HG03175 (cell line): Measurements from ENCODE around the gene PPP1R12C.
A peak's percentile ranks its signal among the peaks of the same experiment; 100 is the strongest.

Source experiments
- ATAC-seq: cut with Tn5 transposase; IDR thresholded peaks from one replicate; pipeline ENCODE4 v1.9.1; 2021; ENCODE audit warnings: mild to moderate bottlenecking, moderate library complexity; ENCODE audit not compliant: unreplicated experiment

Gene PPP1R12C

GRCh38 chr19:55146705-55147273 lies 29.4 kb upstream of the PPP1R12C start:
- ATAC-seq = no peak

DNA sequence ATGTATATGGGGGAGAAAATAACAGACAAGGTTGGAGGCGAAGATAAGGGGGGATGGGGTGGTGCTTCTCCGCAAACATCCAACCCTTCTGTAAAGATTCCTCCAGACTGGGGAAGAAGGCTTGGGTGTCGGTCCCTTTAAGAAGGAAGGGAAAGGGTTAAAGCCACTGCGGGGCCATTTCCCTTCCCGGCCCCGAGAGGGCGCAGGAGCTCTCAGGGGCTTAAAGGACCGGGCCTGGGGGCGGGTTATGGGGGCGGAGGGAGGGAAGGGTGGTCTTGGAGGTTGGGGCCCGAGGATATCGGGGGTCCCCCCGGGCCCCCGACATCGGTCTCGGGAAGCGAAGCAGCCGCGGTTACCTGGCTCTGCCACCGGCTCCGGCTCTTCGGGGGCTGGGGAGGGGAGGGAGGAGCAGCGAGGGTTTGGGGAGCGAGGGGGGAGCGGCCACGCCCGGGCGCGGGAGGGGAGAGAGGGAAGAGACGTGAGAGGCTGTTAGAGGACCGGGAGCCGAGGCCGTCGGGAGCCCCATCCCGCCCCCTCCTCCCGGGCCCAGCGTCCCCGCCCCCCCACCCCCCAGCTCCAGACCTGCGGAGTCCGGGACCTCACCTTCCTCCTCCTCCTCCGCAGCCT lies 28.8 kb upstream of the PPP1R12C start:
- ATAC-seq = no peak

- no peak for ATAC-seq
These were observed 27.8 kb upstream of the PPP1R12C start for GRCh38 chr19:55145232-55145631.

DNA sequence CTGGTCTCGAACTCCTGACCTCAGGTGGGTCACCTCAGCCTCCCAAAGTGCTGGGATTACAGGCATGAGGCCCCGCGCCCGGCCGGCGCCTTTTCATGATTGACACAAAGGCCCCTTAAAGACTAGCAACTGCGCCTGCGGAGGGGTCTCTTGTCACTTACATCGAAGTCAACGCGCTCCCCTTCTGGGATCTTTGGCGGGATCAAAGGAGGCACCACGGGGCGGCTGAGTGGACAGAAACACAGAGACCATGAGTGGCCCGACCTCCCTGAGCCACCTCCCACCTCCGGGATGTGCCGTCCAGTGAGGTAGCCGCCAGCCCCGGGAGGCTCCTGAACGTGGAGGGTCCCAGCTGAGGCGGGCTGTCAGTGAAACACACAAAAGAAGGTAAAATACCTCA lies 24.3 kb upstream of the PPP1R12C start:
- ATAC-seq = no peak

DNA sequence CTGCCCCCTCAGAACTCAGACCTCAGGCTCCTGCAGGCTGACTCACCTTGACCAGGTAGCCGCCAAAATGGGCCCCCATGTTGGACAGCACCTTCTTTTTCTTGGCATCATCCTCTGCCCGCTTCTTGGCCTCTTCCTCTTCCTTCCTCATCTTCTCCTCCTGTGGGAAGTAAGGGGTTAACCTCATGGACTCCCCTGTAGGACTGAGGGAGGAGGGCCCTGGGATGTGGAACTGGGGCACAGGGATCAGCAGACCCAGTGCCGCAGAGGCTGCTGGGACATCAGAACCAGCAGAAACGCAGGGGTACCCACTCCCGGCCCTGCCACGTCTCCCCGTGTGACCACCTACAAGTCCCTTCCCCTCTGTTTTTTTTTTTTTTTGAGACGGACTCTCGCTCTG lies 20.5 kb upstream of the PPP1R12C start:
- ATAC-seq = no peak

DNA sequence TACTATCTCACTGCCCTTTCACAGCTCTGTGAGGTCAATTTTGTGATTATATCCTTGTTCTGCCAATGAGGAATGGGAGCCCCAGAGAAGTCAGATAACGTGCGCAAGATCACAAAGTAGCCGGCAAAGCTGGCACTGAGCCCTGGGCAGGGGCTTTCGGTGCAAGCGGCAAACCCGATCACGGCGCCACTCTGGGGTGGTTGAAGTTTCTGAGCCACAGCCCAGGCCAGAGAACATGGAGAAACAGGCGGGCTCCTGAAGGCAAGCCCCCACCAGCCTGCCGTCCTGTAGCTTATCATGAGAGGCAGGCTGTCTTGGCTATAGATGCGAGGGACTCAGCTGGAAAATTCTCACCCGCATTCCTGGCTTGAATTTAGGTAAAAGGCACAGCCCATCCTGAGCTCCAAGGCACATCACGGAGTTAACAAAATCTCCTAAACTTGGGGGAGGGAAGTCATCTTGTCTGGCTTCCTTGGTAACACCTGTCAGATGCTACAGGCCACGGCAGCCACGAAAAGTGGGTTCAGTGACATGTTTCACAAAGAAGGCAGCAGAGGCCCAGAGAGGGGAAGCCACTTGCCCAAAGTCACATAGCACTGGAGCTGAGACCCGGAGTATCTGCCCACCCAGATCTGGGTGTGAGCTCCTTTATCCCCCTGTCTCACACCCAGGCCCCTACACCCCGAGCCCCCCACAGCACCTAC lies 19.1 kb upstream of the PPP1R12C start:
- ATAC-seq = no peak

- ATAC-seq = no peak
These were observed 17.3 kb upstream of the PPP1R12C start for GRCh38 chr19:55134736-55135135.

DNA sequence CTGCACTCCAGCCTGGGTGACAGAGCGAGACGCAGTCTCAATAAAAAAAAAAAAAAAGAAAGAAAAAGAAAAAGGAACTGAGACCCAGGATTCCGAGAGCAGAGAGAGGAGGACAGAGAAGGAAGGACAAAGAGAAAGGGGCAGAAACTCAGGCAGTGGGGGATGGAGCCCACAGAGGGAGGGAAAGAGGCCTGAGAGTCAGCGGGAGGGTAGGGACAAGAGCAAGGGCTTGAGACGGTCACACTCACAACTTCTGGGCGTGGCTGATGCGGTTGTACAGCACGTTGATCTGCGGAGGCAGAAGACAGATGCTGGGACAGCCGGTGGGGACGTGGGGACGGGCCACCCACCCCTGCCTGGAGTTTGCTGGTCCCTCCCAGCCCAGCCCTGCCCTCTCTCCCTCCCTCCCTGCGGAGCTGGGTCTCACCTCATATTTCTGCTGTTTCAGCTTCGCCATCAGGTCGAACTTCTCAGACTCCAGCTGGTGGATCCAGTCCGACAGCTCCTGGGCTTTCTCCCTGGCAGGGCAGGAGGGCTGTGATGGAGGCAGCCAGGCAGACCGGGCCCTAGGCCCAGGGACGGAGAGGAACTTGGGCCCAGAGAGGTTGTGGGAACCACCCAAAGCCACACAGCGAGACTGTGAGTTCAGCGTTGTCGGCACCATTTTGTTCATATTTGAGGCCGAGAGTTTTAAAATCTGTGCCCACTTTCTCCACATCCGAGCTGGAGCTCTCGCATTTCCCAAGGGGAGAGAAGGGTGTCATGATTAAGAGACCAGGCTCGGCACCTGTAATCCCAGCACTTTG lies 16.4 kb upstream of the PPP1R12C start:
- no peak for ATAC-seq

DNA sequence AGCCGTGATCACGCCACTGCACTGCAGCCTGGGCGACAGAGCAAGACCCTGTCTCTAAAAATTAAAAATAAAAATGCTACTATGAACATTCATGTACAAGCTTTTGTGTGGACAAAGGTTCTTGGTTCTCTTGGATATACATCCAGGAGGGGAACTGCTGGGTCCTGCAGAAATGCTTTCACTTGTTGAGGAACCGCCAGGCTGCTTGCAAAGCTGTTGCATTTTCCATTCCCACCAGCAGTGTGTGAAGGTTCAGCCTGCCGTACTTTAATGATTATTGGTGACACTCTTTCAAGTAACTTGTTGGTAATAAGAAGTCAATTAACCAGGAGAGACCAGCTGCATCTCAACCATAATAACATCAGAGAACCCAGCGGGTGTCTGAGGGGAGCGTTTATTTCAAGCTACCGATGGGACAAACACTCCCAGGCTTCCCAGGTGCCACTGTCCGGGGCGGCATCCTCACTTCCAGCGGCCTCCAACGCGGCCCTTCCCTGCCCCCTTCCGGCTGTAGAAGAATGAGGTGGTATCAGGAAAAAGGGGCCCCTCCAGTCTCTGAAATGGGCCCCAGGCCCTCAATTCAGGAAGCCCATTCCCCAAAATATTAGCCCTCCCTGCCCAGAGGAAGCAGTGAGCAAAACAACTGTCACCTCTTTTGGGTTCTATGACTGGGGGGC lies 15.2 kb upstream of the PPP1R12C start:
- ATAC-seq = no peak

DNA sequence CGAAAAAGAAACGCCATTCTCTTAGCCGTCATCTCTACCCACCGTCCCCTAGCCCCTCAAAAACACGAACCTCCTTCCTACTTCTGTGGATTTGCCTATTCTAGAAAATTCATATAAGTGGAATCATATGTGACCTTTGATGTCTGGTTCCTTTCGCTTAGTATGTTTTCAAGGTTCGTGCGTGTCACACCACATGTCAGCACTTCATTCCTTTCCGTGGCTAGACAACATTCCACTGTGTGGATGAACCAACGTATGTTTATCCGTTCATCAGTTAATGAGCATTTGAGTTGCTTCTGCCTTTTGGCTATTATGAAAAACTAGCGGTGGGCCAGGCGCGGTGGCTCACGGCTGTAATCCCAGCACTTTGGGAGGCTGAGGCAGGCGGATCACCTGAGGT lies 14.0 kb upstream of the PPP1R12C start:
- ATAC-seq = no peak

GRCh38 chr19:55119053-55119452 lies 1.6 kb upstream of the PPP1R12C start:
- no peak for ATAC-seq

DNA sequence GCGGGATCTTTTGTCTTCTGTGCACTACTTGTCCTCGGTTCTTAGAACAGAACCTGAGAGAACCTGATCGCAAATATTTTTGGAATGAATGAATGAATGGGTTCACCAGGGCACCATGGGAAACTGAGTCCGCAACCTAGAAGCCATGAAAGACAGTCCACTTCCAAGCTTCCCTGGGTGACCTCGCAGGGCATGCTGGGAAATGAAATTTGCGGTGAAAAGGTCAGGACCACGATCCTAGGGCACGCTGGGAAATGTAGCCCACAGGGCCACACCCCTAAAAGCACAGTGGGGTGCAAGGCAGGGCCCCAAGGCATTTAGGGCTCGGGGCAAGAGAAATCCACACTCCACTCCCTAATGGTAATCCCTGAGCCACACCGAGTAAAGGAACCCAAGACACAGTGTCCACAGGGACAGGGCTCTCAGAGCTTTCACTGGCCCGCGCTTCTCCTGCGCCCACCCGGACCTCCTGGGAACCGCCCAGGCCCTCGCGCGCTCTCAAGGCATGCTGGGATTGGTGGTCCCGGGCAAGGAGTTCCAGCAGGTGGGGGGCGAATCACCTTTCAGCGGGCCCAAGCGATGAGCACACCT lies 1.1 kb upstream of the PPP1R12C start:
- ATAC-seq = no peak

DNA sequence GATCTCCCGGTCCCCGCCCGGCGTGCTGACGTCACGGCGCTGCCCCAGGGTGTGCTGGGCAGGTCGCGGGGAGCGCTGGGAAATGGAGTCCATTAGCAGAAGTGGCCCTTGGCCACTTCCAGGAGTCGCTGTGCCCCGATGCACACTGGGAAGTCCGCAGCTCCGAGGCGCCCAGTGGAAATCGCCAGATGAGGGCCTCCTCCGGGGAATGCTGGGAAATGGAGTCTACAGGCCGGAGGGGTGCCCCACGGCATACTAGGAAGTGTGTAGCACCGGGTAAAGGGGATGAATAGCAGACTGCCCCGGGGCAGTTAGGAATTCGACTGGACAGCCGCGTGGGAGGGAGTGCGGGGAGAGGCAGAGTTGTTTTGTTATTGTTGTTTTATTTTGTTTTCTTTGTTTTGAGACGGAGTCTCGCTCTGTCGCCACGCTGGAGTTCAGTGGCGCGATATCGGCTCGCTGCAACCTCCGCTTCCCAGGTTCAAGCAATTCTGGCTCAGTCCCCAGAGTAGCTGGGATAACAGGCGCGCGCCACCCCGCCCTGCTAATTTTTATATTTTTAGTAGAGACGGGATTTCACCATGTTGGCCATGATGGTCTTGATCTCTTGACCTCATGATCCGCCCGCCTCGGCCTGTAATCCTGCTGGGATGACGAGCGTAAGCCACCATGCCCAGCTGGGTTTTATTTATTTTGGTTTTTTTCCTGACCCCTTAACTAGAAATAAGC lies 390 bp upstream of the PPP1R12C start:
- peak; percentile 89 for ATAC-seq

DNA sequence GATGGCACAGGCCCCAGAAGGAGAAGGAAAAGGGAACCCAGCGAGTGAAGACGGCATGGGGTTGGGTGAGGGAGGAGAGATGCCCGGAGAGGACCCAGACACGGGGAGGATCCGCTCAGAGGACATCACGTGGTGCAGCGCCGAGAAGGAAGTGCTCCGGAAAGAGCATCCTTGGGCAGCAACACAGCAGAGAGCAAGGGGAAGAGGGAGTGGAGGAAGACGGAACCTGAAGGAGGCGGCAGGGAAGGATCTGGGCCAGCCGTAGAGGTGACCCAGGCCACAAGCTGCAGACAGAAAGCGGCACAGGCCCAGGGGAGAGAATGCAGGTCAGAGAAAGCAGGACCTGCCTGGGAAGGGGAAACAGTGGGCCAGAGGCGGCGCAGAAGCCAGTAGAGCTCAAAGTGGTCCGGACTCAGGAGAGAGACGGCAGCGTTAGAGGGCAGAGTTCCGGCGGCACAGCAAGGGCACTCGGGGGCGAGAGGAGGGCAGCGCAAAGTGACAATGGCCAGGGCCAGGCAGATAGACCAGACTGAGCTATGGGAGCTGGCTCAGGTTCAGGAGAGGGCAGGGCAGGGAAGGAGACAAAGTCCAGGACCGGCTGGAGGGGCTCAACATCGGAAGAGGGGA lies 1.1 kb downstream of the PPP1R12C start:
- ATAC-seq = no peak

DNA sequence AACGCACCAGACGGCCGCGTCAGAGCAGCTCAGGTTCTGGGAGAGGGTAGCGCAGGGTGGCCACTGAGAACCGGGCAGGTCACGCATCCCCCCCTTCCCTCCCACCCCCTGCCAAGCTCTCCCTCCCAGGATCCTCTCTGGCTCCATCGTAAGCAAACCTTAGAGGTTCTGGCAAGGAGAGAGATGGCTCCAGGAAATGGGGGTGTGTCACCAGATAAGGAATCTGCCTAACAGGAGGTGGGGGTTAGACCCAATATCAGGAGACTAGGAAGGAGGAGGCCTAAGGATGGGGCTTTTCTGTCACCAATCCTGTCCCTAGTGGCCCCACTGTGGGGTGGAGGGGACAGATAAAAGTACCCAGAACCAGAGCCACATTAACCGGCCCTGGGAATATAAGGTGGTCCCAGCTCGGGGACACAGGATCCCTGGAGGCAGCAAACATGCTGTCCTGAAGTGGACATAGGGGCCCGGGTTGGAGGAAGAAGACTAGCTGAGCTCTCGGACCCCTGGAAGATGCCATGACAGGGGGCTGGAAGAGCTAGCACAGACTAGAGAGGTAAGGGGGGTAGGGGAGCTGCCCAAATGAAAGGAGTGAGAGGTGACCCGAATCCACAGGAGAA lies 1.9 kb downstream of the PPP1R12C start:
- ATAC-seq = no peak

DNA sequence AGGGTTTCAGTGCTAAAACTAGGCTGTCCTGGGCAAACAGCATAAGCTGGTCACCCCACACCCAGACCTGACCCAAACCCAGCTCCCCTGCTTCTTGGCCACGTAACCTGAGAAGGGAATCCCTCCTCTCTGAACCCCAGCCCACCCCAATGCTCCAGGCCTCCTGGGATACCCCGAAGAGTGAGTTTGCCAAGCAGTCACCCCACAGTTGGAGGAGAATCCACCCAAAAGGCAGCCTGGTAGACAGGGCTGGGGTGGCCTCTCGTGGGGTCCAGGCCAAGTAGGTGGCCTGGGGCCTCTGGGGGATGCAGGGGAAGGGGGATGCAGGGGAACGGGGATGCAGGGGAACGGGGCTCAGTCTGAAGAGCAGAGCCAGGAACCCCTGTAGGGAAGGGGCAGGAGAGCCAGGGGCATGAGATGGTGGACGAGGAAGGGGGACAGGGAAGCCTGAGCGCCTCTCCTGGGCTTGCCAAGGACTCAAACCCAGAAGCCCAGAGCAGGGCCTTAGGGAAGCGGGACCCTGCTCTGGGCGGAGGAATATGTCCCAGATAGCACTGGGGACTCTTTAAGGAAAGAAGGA lies 2.8 kb downstream of the PPP1R12C start:
- no peak for ATAC-seq

DNA sequence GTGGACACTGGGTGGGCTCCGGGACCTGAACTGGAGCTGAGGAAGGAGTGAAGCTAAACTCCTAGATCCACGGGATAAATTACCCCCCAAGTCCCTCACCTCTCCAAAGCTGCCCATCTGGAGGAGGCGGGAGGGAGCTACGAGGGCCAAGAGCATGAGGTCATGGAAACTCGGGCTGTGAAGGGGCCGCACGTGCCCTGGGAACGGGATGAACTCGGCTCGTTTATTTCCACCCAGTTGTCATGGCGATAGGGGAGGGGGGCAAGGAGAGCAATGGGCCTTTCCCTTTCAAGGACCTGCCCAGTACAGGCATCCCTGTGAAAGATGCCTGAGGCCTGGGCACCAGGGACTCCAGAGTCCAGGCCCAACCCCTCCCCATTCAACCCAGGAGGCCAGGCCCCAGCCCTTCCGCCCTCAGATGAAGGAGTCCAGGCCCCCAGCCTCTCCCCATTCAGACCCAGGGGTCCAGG lies 3.8 kb downstream of the PPP1R12C start:
- no peak for ATAC-seq

- ATAC-seq = no peak
These were observed 4.5 kb downstream of the PPP1R12C start for GRCh38 chr19:55112777-55113569.
